ENCODE results near the gene GNG13.
"Not testable (repeated sequence)": the region's sequence is repeated elsewhere in the genome, so short reads cannot be mapped to it uniquely, and the experiment has no call there.

The GNG13 gene, protein sequence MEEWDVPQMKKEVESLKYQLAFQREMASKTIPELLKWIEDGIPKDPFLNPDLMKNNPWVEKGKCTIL

DNA sequence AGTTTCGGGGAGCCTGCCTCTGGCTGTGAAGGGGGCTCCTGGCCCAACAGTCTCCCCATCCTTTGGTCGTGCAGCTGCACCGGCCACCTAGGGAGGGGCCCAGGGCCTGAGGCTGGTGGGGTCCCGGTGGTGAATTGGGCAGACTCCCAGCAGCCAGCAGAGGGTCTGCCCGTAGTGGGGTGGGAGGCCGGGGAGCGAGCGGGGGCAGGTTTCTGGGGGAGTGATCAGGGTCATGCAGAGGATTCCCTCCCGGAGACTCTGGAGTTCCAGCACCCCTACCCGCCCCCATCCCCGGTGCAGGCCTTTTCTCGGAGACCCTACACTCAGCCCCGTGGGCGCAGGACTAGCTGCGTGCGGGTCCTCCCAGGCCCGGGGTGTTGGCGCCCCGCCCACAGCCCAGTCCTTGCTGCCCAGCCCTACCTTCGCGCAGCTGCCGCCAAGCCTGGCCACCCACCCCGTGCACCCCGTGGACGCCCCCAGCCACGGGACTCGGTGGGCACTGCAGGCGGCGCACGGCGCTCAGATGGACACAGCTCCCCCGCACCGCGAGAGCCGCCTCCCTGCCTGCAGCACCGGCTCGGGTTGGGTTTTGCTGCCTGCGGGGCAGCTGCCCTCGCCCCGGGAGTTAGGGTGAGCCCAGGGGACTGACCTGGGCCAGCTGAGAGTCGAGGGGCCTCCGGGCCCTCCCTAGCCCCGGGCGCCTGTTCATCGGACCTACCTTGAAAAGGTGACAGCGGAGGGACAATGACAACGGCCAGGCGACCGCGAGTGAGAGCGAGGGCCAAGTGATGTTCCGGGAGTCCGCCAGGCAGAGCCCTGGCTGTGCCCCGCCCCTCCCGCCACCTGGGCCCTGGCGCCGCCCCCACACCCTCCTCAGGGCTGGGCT lies at the start of gene GNG13:
TSS of gene GNG13 (minus strand) at position 787 of the 886 bp plus-strand sequence. CDS start 1,657 bp downstream, outside the sequence.
- no peak for DNase-seq

DNA sequence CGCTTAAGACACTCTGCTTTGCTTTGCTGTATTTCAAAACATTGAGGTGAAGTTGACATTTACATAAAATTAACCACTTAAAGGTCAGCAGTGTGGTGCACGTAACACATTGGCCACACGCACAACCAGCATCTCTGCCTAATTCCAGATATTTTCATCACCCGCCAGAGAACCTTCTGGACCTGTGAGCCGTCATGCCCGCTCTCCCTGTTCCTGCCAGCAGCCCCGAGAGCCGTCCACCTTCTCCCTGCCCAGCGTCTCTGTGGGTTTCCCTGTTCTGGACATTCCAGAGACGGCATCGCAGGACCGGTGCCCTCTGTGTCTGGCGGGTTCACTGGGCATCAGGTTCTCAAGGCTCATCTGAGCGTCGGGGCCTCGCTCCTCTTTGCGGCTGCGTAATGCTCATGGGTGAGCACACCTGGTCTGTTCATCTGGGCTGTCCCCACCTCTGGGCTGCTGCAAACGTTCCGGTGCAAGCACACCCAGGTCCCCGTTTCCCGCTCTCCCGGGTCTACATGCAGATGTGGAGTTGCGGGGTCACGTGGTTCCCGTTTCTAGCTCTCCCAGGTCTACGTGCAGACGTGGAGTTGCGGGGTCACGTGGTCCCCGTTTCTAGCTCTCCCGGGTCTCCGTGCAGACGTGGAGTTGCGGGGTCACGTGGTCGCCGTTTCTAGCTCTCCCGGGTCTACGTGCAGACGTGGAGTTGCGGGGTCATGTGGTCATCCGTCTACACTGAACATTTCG lies 48.1 kb upstream of the GNG13 start:
- no peak for DNase-seq

DNA sequence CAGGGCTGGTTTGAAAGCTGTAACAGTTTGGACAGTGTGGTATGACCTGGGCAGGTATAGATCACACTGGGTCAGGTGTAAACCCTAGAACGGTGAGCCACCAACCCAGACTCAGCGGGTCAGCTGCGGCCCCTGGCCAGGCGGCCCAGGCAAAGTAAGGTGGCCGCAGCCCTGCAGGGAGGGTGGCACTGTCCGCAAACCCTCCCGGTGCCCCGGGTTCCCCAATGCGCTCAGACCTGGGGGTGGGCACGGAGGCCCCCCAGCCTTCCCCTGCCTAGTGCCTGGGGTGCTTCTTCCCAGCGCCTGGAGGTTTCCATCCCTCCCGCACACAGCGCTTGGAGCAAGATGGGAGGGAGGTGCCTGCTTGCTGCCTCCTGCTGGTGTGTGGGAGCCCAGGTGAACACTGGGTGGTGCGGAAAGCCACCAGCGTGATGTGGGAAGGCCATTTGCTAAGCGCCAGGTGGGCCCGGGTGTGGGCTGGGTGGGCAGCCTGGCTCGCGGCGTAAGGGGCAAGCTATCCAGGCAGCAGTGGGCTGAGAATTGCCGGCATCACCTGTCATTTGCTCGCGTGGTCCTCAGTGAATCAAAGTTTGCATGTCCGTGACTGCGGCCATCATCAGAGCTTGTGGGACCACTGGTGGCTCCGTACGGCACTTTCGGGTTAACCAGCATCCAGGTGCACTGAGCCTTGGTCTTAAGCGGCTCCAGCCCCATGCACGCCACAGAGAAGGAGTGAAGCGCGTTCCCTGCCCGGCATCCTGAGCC lies 47.3 kb upstream of the GNG13 start:
- DNase-seq: no peak

DNA sequence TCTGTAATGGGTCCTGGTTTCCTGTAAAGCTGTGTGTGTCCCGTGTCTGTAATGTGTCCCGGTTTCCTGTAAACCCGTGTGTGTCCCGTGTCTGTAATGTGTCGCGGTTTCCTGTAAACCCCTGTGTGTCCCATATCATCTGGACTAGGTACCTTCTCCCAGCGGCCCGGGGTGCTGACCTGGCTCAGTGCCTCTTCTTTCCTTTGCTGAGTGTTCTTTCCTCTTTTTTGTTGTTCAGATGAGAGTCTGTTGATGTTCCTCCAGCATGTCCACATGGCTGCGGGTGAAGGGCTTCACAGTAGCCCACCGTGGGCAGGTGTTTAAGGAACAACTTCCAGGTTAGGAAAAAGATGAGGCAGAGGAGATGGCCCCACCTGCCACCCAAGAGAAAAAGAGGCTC lies 46.6 kb upstream of the GNG13 start:
- no peak for DNase-seq

DNA sequence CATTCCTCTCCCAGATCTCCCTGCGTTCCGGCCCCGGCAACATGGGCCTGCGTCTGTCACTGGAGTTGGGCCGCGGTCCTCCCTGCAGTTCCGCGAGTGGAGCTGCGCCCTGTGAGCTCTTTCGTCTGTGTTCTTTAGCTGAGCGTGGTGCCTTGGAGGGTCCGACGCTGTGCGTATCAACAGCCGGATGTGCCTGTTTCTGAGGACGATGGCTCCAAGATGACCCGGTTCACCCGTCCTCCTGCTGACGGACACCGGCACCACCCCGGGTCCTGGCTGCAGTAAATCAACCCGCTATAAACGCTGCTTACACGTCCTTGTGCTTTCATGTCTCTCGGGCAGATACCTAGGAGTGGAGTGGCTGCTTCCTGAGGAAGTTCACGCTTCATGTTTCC lies 44.8 kb upstream of the GNG13 start:
- no peak for DNase-seq

DNA sequence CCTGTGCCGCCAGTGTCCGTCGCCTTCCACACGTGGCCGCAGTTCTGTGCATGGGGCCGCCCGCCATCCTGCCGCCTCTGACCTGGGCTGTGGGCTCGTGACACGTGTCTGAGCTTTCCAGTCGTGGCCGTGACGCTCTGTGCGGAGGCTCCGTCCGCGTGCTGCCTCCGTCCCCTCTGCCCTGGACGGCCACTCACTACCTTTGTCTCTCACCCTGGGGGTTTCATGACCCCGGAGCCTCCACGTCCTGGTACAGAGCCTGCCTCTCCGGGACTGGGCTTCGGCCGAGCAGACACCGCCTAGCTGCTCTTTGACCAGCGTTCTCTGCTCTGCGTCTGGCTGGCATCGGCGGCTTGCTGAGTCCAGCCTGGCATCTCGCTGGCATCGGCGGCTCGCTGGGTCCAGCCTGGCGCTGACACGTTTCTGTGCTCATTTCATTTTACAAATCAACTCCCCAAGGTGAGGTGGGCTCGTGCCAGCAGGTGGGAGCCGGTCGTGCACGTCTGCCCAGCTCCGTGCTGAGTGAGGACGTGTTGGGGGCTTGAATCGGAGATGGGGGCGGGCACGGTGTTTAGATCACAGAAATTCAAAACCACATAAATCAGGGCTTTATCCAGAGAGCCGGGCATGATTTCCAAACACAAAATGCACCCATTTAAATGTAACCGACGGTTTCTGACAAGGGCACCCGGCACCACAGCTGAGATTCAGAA lies 44.3 kb upstream of the GNG13 start:
- DNase-seq: no peak

DNA sequence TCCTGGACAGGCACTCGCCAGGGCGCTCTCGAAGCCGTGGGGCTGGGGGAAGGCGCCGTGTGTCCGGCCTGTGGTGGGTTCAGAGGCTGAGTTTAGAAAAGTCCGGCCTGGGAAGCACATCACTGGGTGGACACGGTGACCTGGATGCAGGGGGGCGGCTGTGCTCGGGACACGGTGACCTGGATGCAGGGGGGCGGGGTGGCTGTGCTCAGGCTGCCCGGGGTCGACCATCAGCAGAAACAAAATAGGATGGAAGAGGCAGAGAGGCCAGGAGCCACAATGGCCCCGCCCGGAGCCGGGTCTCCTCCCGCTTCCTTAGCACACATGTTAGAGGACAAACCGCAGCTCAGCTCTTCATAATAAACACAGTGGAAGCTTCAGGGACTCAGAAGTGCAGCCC lies 43.2 kb upstream of the GNG13 start:
- DNase-seq: no peak

DNA sequence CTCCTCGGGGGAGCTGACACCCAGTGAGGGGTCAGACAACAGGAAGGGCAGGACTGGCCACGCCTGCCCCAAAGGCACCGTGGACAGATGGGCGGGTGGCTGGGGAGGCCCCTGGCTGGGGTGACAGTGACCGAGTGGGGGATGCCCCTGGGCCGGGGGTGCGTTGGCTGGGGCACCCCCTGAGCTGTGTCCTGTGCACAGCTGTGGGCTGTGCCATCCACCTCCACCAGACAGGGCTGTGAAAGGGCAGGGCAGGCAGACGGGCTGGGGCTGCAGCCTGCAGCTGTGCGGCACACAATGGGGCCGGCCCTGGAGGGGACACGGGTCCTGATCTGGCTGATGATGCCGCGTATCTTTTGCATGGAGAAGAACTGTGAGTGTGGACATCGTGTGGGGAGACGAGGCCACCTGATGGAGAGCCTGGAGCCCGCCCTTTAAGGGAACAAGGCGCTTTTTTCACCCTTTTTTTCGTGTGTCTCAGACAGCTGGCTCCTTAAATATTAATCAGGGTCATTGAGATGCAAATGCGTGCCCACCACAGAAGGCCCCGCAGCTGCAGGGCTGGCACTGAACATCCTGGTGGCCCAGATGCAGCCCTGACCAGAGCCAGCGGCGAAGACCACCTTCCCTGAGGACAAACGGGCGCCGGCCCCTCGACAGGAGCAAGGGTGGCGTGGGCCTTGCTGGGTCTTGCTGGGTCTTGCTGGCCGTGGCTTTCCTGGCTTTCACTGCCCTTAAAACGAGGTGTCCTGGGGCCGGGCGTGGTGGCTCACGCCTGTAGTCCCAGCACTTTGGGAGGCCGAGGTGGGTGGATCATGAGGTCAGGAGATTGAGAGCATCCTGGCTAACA lies 42.4 kb upstream of the GNG13 start:
- DNase-seq: no peak

DNA sequence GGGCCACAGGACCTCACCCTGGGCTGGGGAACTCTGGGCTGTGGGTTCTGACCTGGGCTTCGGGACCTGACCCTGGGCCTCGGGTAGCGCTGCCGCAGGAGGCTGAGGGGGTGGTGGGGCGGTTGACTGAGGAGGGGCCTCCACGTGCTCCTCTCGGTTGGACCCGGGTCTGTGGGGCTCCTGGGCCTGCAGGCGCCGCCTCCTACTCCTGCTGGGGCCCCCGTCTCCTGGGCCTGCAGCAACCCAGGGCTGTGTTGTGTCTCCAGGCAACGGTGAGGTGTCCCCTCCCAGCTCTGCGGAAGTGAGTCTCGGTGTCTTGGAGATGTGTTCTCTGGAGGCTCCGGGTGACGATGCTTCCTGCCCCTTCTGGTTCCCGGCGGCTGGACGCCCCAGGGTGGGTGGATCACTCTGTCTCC lies 41.5 kb upstream of the GNG13 start:
- no peak for DNase-seq

DNA sequence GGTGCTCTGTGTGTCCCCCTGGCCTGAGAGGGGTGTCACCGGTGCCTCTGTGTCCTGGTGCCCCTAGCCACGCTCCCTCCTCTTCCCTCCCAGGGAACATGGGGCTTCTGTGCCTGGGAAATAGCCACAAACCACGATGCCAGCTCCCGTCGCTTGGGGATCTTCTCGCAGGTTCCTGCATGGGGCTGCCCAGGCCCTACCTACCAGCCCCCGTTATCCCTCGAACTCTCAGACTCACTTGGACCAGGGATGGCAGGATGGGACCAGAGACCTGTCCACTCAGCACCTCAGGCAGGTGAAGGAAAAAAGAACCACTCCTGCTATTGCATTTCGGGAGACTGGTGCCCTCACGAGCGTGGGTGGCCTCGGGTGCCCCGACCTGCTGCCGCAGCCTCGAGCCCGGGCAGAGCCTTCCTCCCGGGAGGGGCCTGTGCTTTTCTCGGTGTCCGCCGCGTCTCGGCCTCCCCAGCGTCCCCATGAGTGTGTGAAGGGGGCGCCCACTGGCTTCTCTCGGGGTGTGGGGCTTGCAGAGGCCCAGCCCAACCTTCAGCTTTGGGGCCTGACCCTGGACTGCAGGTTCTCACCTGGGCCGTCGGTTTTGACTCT lies 41.0 kb upstream of the GNG13 start:
- DNase-seq: no peak

DNA sequence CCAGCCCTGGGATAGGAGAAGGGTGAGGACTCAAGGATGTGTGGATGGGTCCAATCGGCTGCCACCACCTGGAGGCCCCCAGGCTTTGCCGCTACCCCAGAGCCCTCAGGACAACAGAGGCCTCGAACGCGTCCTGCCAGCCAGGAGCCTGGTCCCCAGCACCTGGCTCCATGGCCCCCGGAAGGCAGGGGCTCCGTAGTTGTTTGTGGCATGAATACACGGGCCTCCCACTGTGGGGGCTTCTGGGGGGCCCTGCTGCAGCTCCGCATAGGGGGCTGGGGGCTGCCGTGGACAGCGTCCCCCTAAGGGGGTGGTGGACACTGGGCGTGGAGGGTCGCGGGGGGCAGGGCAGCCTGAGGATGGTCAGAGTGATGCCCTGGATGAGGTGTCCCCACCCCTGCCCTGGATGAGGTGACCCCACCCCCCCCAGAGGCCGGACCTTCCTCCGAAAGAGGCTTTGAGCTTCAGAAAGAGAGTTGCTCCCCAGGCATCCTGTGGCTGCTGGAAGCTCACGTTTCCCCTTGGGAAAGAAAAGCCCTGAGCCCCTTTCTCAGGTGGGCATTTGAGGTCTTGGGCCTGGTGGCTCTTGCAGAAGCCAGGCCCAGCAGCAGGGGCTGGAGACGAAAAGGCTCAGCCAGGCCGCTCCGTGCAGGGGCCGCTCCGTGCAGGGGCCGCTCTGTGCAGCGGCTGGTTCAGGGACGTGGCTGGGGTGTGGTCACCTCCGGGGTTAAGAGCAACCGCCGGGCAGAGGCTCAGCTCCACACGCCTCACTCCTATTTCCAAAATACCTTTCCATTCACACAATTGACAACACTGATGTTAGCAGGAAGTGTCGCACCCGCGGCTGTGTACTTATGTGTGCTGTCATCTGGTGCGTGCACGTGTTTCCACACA lies 40.3 kb upstream of the GNG13 start:
- no peak for DNase-seq

DNA sequence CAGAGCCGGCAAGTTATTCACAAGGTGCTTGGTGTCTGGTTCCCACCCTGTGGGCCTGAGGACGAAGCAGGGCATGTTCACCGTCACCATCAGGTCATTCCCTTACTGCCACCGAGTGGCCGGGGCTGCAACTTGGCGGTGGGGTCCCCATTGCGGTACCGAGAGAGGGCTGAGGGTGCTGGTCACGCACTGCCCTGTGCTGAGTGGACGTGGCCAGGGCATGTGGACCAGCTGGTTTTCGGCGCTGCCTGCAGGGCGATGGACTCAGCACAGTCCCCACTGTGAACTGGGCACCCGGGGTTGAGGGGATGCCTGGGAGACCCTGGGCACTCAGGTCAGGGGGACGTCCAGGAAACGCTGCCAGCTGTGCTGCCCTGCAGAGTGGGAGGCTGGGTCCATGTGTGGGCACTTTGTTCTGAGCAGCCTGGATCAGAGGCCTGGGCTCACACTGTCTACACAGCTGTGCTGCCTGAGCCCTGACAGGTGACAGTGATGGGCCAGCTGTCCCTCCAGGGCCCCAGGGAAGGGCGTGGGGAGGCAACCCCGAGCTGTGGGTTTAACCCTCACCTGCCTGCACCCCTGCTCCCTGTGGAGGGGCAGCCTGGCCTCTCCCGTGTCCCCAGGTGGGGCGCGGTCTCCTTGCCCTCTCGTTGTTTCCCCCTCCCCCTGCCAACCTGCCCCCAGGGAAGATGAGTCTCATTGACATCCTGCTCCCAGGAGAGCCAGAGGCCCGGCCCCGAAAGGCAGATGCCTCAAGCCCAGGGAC lies 39.3 kb upstream of the GNG13 start:
- DNase-seq: no peak

DNA sequence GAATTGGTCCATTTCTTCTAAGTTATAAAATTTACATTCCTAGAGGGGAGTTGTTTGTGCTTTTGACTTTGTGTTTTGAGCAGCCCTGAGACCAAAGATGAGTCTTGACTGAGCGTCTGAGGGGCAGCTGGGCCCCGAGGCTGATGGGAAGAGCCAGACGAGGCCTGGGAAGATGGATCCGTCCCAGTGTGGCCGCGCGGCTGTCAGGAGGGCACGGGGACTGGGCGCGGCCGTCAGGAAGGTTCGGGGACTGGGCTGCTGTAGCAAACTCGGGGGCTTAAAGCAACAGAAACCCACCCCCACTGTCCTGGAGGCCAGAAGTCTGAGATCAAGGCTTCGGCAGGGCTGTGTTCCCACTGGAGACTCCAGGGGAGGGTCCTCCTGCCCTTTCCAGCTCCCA lies 38.2 kb upstream of the GNG13 start:
- DNase-seq: no peak

DNA sequence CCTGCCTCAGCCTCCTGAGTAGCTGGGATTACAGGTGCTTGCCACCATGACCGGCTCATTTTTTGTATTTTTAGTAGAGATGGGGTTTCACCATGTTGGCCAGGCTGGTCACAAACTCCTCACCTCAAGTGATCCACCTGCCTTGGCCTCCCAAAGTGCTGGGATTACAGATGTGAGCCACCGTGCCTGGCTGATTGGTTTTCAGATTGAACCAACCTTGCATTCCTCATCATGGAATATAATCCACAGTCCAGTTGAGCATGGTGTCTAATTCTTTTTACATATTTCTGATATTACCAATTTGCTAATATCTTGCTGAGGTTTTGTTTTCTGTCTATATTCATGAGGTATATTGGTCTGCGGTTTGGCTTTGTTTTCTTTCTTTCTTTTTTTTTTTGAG lies 36.3 kb upstream of the GNG13 start:
- DNase-seq: not testable (repeated sequence)

DNA sequence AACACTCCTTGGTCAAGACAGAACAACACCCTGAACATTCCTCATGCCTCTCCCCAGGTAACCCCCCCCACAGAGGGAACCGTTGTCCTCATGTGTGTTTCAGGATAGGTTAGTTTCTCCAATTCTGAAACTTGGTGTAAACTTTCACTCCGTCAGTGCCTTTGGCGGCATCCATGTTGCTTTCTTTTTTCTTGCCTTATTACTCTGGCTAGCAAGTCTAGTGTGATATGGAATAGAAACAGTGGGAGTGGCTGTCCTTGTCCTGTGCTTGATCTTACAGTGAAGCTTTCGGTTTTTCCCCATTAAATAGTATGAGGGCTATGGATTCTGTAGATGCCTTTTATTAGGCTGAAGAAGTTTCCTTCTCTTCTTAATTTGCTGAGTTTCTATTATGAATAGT lies 35.7 kb upstream of the GNG13 start:
- DNase-seq: no peak

DNA sequence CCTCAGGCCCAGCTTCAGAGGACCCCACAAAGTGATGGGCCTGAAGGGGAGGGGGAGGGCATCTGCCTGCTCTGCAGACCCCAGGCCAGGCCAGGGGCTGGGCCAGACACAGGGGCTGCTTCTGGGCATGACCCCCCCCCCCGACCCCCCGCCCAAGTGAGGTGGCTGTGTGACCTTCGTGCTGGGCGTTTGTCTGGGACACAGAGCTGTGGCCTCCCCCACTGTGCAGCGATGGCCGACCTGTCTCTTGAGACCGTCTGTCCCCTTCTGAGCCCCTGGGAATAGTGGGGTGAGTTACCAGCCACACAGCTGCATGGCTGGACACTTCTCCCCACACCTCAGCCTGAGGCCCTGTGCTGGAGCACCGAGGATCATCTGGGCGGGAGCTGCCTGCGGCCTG lies 34.8 kb upstream of the GNG13 start:
- DNase-seq: no peak

DNA sequence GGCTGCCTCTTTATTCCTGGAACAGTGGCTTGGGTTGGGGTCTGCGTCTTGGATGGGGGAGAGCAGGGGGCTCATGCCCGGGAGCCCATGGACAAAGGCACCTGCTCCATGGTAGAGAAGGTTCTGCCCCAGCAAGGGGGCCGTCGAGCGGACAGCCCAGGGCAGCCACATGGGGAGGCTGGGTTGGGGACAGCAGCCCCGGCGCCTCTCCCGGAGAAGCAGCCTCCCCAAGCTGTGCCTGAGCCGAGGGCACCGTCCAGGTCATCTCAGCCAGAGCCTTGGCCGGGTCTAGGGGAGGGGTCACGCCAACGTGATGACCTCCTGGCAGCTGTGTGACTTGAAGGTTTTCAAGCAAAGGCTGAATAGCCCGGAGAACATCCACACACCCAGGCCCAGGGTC lies 32.9 kb upstream of the GNG13 start:
- no peak for DNase-seq

DNA sequence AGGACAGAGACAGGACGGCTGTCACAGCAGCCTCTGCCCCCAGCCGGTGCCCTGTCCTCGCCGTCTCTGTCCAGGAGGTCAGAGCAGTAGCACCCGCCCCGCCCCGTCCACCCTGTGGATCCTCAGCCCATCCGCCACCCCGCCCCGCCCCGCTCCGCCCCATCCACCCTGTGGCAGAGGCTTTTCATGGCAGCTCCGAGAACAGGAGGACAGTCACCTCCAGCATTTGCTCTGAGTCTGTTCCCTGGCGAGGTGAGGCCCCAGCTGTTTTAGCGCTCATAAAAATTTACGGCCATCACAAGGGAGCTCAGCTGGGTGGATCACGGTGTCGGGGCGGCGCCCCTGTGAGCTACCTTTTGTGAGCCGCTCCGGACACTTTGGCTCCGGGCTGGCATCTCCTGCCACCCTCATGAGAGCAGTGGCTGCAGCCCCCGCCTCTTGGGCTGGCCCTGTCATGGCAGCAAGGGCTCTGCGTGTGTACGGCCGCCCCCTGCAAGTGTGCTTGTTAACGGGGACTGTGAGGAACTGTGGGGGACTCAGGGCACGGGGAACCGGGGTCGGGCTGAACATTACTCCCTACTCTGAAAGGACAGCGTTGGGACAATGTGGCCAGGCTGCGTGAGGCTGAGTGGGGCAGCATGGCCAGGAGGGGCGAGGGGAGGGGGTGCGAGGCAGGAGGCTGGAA lies 32.3 kb upstream of the GNG13 start:
- DNase-seq: no peak

Data from kidney glomerular epithelial cell (primary cell).